Measurements from ENCODE around the gene CDH13.

DNA sequence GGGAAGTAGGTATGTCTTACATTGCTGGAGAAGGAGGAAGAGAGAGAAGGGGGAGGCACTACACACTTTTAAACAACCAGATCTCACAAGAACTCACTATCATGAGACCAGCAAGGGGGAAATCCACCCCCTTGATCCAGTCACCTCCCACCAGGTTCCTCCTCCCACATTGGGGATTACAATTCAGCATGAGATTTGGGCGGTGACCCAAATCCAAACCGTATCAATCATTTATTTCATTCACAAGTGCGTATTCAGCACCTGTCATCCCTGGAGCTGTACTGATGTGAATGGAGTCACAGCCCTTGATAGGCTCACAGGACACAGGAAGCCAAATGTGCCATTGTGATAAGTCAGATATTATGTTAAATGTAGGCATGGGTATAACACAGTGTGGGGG lies 952.7 kb downstream of the CDH13 start:
- no peak for TF ChIP-seq POLR2A (IDR thresholded peaks at IDR 0.05; ENCODE audit: control extremely low read depth in 1 of 2, low read depth in 2 of 2, low read length in 2 of 2)
- no peak for TF ChIP-seq CTCF (IDR thresholded peaks at IDR 0.05; ENCODE audit: control extremely low read depth in 1 of 3, insufficient read depth in 1 of 3, low read depth in 1 of 3, low read length in 3 of 3)
- no peak for TF ChIP-seq TAF1 (IDR thresholded peaks at IDR 0.05; ENCODE audit: low read depth, low read length)
